Stomach (tissue), 4 donors: Measurements from ENCODE around the gene AREL1.

ENCODE experiments used
- EP300 ChIP-seq: sonication (generic); formaldehyde crosslinking; IDR thresholded peaks from one replicate; pipeline ENCODE4 v1.6.1; 2017; ENCODE audit warnings: antibody characterized with exemption
- POLR2A ChIP-seq, 4 donors: fragments of 450-650 bp; IDR thresholded peaks; one replicate each; pipeline ENCODE4 v1.6.1; 2016; ENCODE audit warnings: antibody characterized with exemption in 4 of 4, control low read depth in 2 of 4, mild to moderate bottlenecking in 1 of 4, moderate library complexity in 1 of 4
- POLR2AphosphoS5 ChIP-seq, 3 donors: sonication (generic); formaldehyde crosslinking; IDR thresholded peaks; one replicate each; pipeline ENCODE4 v1.6.1; 2016; ENCODE audit warnings: antibody characterized with exemption in 3 of 3
- TF ChIP-seq, protein P1 (sequence below), 7 experiments: fragments of 450-650 bp in 4 of 7; fragments of 200-600 bp in 3 of 7; sonication (generic) in 3 of 7; IDR thresholded peaks; one replicate each; pipeline ENCODE4 v1.5.1; 2016 to 2019; ENCODE audit warnings: antibody characterized with exemption in 7 of 7, control low read depth in 2 of 7, mild to moderate bottlenecking in 1 of 7

DNA sequence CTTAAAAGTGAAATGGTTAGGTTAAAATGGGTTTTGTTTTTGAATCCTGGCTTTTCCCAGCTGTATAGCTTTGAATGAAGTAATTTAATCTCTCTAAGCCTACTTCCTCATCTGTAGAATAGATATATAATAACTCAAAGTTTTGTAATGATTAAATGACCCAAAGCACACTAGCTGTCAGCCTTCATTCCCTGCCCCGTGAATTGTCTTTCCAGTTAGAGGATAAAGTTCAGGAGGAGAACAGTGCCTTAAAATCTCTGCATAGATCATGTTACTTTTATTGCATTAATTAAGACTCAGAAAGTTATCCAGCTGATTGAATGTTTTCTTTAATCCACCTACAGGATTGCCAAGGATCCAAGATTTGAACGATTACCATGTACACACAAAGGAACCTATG is 19.5 kb upstream of the AREL1 start:
- TF ChIP-seq, protein P1, sequence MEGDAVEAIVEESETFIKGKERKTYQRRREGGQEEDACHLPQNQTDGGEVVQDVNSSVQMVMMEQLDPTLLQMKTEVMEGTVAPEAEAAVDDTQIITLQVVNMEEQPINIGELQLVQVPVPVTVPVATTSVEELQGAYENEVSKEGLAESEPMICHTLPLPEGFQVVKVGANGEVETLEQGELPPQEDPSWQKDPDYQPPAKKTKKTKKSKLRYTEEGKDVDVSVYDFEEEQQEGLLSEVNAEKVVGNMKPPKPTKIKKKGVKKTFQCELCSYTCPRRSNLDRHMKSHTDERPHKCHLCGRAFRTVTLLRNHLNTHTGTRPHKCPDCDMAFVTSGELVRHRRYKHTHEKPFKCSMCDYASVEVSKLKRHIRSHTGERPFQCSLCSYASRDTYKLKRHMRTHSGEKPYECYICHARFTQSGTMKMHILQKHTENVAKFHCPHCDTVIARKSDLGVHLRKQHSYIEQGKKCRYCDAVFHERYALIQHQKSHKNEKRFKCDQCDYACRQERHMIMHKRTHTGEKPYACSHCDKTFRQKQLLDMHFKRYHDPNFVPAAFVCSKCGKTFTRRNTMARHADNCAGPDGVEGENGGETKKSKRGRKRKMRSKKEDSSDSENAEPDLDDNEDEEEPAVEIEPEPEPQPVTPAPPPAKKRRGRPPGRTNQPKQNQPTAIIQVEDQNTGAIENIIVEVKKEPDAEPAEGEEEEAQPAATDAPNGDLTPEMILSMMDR (IDR thresholded peaks at IDR 0.05): no peak
- TF ChIP-seq POLR2A (IDR thresholded peaks at IDR 0.05) (no peak), POLR2AphosphoS5 (IDR thresholded peaks at IDR 0.05) (no peak), EP300 (no peak)
